HepG2 (cell line): Measurements from ENCODE around the gene SLCO1C1. TPM values are rescaled to one million over a fixed set of nuclear protein-coding genes. Genes with fewer than 3 reads are reported as not detected.

Experiments used
- ATAC-seq: fragments of 200-7000 bp; cut with Tn5 transposase; 3 replicates; pipeline ENCODE4 v1.9.1; 2020; ENCODE audit warnings: mild to moderate bottlenecking, moderate library complexity
- BruUV-seq: library from RNA; stranded (reverse); fragments of 400-500 nt; replicated peaks from 2 replicates; lab custom pipeline; 2021; lab: Mats Ljungman, UMichigan
- CTCF ChIA-PET: fragments of 300-600 bp; formaldehyde crosslinking; extraction: SDS; loops from one replicate; lab custom pipeline; 2021; ENCODE audit warnings: low total read pairs, inconsistent platforms, low intra/inter-chr PET ratio; lab: Yijun Ruan, JAX
- POLR2A ChIA-PET: fragments of 350-600 bp; sonication (Branson Sonifier 250); formaldehyde crosslinking; loops from one replicate; lab custom pipeline; 2020; ENCODE audit warnings: antibody characterized with exemption, inconsistent platforms; lab: Yijun Ruan, JAX
- DNase-seq: peaks from one replicate; pipeline ENCODE4 v3.0.0-alpha.2; 2015; ENCODE audit warnings: low spot score
- FAIRE-seq: peaks from 3 replicates; lab custom pipeline; 2011; peaks lifted over from hg19 to GRCh38; lab: Jason Lieb, UNC
- H2AFZ ChIP-seq: one replicate; pipeline ENCODE4 v1.6.1; 2011; ENCODE audit warnings: low read length, inconsistent platforms
- H3K27ac ChIP-seq: fragments of 300-600 bp; 3 replicates; pipeline ENCODE4 v1.8.0; 2011; ENCODE audit warnings: mixed run types, mild to moderate bottlenecking, mixed read lengths, low read length, inconsistent platforms; ENCODE audit not compliant: insufficient read depth; ENCODE audit errors: extremely low read length
- H3K27me3 ChIP-seq, 2 experiments: fragments of 200-600 bp in 1 of 2; 2 replicates in 1 of 2; 3 replicates in 1 of 2; pipeline versions ENCODE4 v1.6.0 to v1.8.0; 2011; ENCODE audit warnings: low read length in 2 of 2, mild to moderate bottlenecking in 2 of 2, moderate library complexity in 2 of 2, inconsistent platforms in 1 of 2; ENCODE audit not compliant: insufficient read depth in 2 of 2, control insufficient read depth in 1 of 2
- H3K36me3 ChIP-seq, 2 experiments: fragments of 200-600 bp in 1 of 2; replicated peaks in 1 of 2; 2 replicates in 1 of 2; 3 replicates in 1 of 2; pipeline versions ENCODE4 v1.5.1 to v1.8.0; 2011; ENCODE audit warnings: low read length in 2 of 2, inconsistent platforms in 1 of 2; ENCODE audit not compliant: insufficient read depth in 2 of 2, control insufficient read depth in 1 of 2
- H3K4me1 ChIP-seq: 2 replicates; pipeline ENCODE4 v1.5.1; 2012; ENCODE audit warnings: low read length, inconsistent platforms; ENCODE audit not compliant: insufficient read depth
- H3K4me2 ChIP-seq: 2 replicates; pipeline ENCODE4 v1.6.0; 2011; ENCODE audit warnings: low read depth, low read length, inconsistent platforms
- H3K4me3 ChIP-seq, 3 experiments: fragments of 200-600 bp in 1 of 3; sonication (generic), shearing (Covaris generic) in 1 of 3; replicated peaks in 1 of 3; 2 replicates each; pipeline ENCODE4 v1.5.1; 2011 to 2016; ENCODE audit warnings: low read length in 3 of 3, inconsistent platforms in 2 of 3, low read depth in 2 of 3, mild to moderate bottlenecking in 2 of 3, control low read depth in 1 of 3, mixed read lengths in 1 of 3; ENCODE audit not compliant: insufficient read depth in 1 of 3
- H3K79me2 ChIP-seq: one replicate; pipeline ENCODE4 v1.6.1; 2011; ENCODE audit warnings: low read length, inconsistent platforms; ENCODE audit not compliant: insufficient read depth
- H3K9ac ChIP-seq: 2 replicates; pipeline ENCODE4 v1.6.0; 2011; ENCODE audit warnings: mild to moderate bottlenecking, low read depth, low read length, inconsistent platforms; ENCODE audit not compliant: insufficient read depth
- H3K9me3 ChIP-seq: 2 replicates; pipeline ENCODE4 v1.5.1; 2012; ENCODE audit warnings: mild to moderate bottlenecking, low read length
- H4K20me1 ChIP-seq: 2 replicates; pipeline ENCODE4 v1.6.0; 2011; ENCODE audit warnings: inconsistent platforms, mild to moderate bottlenecking, low read length, moderate library complexity; ENCODE audit not compliant: insufficient read depth
- ATRX ChIP-seq: sonication (generic); formaldehyde crosslinking; IDR thresholded peaks from 2 replicates; pipeline ENCODE4 v1.4.0; 2020; ENCODE audit warnings: missing genetic modification reagents, borderline replicate concordance
- CCAR2 ChIP-seq: fragments of 200-400 bp; formaldehyde crosslinking; optimal IDR thresholded peaks from 2 replicates; pipeline ENCODE3; 2018; ENCODE audit warnings: low read depth, mild to moderate bottlenecking, low read length, moderate library complexity
- HDAC1 ChIP-seq: sonication (generic); formaldehyde crosslinking; IDR thresholded peaks from 2 replicates; pipeline ENCODE4 v1.5.1; 2020; ENCODE audit warnings: mild to moderate bottlenecking, missing genetic modification reagents
- PAX8 ChIP-seq: sonication (generic); formaldehyde crosslinking; IDR thresholded peaks from 2 replicates; pipeline ENCODE4 v1.8.0; 2022; ENCODE audit warnings: mild to moderate bottlenecking, missing genetic modification reagents, borderline replicate concordance
- ZNF761 ChIP-seq: sonication (generic); formaldehyde crosslinking; conservative IDR thresholded peaks from 2 replicates; pipeline ENCODE4 v1.4.0; 2020; ENCODE audit warnings: mild to moderate bottlenecking, missing genetic modification reagents
- WGBS: methylation state at CpG from one replicate; pipeline ENCODE4 v1.1.6; 2017; ENCODE audit warnings: low lambda C conversion rate; 5-methylcytosine and 5-hydroxymethylcytosine counted together
- in situ Hi-C: cut with HindIII; loops from 2 replicates; pipeline ENCODE4 v1.10.0; 2017; ENCODE audit warnings: low pct_unique_long_range_greater_than_20kb; ENCODE audit not compliant: extremely low pct_ligation_motif_present
- intact Hi-C: fragments of 100-400 bp; cut with micrococcal nuclease; formaldehyde crosslinking; loops from one replicate; pipeline ENCODE4 v1.10.0; 2022; ENCODE audit not compliant: unreplicated experiment
- polyA plus RNA-seq, 8 experiments: library from polyadenylated mRNA; depleted of rRNA in 3 of 8; stranded (reverse) in 7 of 8; unstranded in 1 of 8; fragments of >200 nt; fragmentation: Illumina TruSeq in 4 of 8; extraction: Trizol in 4 of 8; gene quantifications; 2 replicates each; pipeline versions ENCODE4 v1.2.1 to v1.2.3, GENCODE V29; 2011 to 2016; ENCODE audit warnings: low read depth in 4 of 8, missing spikeins in 1 of 8, mixed read lengths in 1 of 8; ENCODE audit not compliant: insufficient read depth in 1 of 8
- total RNA-seq, 5 experiments: library from RNA; depleted of rRNA; stranded (reverse); fragments of >200 nt; fragmentation: Illumina TruSeq; extraction: Trizol; gene quantifications; 2 replicates each; pipeline ENCODE4 v1.2.3, GENCODE V29; 2016; ENCODE audit warnings: low read depth in 1 of 5
- TF ChIP-seq, protein P1 (sequence below): sonication (generic); formaldehyde crosslinking; IDR thresholded peaks from 2 replicates; pipeline ENCODE4 v1.4.0; 2020; ENCODE audit warnings: missing genetic modification reagents
- TF ChIP-seq, protein P2 (sequence below): sonication (generic); formaldehyde crosslinking; IDR thresholded peaks from 2 replicates; pipeline ENCODE4 v1.5.1; 2020; ENCODE audit warnings: missing genetic modification reagents, mild to moderate bottlenecking, borderline replicate concordance
- TF ChIP-seq, protein P3 (sequence below): sonication (generic); formaldehyde crosslinking; IDR thresholded peaks from 2 replicates; pipeline ENCODE4 v1.4.0; 2020; ENCODE audit warnings: missing genetic modification reagents
- TF ChIP-seq, protein P4 (sequence below): sonication (generic); formaldehyde crosslinking; conservative IDR thresholded peaks from 2 replicates; pipeline ENCODE4 v1.4.0; 2020; ENCODE audit warnings: missing genetic modification reagents
- TF ChIP-seq, protein P5 (sequence below): sonication (generic); formaldehyde crosslinking; IDR thresholded peaks from 2 replicates; pipeline ENCODE4 v1.9.0; 2021; ENCODE audit warnings: missing genetic modification reagents, borderline replicate concordance

Gene SLCO1C1
- total and polyA plus RNA-seq, 2 of the 13 experiments (the other 11 are each of a cell fraction or from before 2014, with no cell fraction given) = not detected

DNA sequence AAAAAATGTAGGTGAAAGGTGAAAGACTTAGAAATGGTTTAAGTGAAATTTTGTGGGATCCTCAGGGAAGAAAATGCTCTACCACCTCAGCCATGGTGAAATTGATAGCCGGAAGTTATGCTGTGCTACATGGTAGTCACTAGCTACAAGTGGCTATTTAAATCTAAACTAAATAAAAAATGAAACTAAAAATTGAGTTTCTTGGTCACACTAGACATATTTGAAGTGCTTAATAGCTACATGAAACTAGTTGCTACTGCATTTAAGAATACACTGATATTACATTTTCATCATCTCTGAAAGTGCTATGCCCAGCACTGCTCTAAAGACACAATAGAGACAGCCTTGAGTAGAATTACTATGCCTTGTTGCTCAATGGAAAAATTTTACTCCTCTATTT lies 105.0 kb downstream of the SLCO1C1 start:
- no peak overlapping the region for H3K4me3 ChIP-seq
- DNase-seq = no peak
- no peak overlapping the region for H3K9ac ChIP-seq
- 47% methylated on average over 1 of the region's 1 CpG for WGBS
- FAIRE-seq = no peak
- H3K4me1 ChIP-seq = no peaks in the 10 kb centered on the region
- no peaks in the 10 kb centered on the region for H3K27me3 ChIP-seq
- in situ Hi-C loops = loop anchor here (25.0 kb wide), 1 partner anchor 338 kb away; no protein-coding TSS in a partner anchor
- no peaks in the 10 kb centered on the region for H3K36me3 ChIP-seq
- no peak overlapping the region for H2AFZ ChIP-seq
- no peak overlapping the region for H3K4me2 ChIP-seq
- H3K79me2 ChIP-seq = no peaks in the 10 kb centered on the region
- no peaks in the 10 kb centered on the region for H3K9me3 ChIP-seq
- no peak overlapping the region for H3K27ac ChIP-seq
- TF ChIP-seq, protein P1, sequence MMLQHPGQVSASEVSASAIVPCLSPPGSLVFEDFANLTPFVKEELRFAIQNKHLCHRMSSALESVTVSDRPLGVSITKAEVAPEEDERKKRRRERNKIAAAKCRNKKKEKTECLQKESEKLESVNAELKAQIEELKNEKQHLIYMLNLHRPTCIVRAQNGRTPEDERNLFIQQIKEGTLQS (CRISPR knock-in tag) = no peak
- TF ChIP-seq CCAR2 (no peak), ZNF761 (no peak), ATRX (CRISPR knock-in tag) (no peak), HDAC1 (no peak), PAX8 (CRISPR knock-in tag) (no peak)
- TF ChIP-seq, protein P2, sequence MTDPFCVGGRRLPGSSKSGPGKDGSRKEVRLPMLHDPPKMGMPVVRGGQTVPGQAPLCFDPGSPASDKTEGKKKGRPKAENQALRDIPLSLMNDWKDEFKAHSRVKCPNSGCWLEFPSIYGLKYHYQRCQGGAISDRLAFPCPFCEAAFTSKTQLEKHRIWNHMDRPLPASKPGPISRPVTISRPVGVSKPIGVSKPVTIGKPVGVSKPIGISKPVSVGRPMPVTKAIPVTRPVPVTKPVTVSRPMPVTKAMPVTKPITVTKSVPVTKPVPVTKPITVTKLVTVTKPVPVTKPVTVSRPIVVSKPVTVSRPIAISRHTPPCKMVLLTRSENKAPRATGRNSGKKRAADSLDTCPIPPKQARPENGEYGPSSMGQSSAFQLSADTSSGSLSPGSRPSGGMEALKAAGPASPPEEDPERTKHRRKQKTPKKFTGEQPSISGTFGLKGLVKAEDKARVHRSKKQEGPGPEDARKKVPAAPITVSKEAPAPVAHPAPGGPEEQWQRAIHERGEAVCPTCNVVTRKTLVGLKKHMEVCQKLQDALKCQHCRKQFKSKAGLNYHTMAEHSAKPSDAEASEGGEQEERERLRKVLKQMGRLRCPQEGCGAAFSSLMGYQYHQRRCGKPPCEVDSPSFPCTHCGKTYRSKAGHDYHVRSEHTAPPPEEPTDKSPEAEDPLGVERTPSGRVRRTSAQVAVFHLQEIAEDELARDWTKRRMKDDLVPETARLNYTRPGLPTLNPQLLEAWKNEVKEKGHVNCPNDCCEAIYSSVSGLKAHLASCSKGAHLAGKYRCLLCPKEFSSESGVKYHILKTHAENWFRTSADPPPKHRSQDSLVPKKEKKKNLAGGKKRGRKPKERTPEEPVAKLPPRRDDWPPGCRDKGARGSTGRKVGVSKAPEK = no peak
- TF ChIP-seq, protein P3, sequence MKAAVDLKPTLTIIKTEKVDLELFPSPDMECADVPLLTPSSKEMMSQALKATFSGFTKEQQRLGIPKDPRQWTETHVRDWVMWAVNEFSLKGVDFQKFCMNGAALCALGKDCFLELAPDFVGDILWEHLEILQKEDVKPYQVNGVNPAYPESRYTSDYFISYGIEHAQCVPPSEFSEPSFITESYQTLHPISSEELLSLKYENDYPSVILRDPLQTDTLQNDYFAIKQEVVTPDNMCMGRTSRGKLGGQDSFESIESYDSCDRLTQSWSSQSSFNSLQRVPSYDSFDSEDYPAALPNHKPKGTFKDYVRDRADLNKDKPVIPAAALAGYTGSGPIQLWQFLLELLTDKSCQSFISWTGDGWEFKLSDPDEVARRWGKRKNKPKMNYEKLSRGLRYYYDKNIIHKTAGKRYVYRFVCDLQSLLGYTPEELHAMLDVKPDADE (CRISPR knock-in tag) = no peak
- TF ChIP-seq, protein P4, sequence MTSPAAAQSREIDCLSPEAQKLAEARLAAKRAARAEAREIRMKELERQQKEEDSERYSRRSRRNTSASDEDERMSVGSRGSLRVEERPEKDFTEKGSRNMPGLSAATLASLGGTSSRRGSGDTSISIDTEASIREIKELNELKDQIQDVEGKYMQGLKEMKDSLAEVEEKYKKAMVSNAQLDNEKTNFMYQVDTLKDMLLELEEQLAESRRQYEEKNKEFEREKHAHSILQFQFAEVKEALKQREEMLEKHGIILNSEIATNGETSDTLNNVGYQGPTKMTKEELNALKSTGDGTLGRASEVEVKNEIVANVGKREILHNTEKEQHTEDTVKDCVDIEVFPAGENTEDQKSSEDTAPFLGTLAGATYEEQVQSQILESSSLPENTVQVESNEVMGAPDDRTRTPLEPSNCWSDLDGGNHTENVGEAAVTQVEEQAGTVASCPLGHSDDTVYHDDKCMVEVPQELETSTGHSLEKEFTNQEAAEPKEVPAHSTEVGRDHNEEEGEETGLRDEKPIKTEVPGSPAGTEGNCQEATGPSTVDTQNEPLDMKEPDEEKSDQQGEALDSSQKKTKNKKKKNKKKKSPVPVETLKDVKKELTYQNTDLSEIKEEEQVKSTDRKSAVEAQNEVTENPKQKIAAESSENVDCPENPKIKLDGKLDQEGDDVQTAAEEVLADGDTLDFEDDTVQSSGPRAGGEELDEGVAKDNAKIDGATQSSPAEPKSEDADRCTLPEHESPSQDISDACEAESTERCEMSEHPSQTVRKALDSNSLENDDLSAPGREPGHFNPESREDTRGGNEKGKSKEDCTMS (CRISPR knock-in tag) = no peak
- TF ChIP-seq, protein P5, sequence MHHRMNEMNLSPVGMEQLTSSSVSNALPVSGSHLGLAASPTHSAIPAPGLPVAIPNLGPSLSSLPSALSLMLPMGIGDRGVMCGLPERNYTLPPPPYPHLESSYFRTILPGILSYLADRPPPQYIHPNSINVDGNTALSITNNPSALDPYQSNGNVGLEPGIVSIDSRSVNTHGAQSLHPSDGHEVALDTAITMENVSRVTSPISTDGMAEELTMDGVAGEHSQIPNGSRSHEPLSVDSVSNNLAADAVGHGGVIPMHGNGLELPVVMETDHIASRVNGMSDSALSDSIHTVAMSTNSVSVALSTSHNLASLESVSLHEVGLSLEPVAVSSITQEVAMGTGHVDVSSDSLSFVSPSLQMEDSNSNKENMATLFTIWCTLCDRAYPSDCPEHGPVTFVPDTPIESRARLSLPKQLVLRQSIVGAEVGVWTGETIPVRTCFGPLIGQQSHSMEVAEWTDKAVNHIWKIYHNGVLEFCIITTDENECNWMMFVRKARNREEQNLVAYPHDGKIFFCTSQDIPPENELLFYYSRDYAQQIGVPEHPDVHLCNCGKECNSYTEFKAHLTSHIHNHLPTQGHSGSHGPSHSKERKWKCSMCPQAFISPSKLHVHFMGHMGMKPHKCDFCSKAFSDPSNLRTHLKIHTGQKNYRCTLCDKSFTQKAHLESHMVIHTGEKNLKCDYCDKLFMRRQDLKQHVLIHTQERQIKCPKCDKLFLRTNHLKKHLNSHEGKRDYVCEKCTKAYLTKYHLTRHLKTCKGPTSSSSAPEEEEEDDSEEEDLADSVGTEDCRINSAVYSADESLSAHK (CRISPR knock-in tag) = no peak
- CTCF ChIA-PET = no interaction called here
- no peaks in the 10 kb centered on the region for H4K20me1 ChIP-seq
- POLR2A ChIA-PET = no interaction called here
- intact Hi-C loops = no loop called here
- no peak for ATAC-seq
- no TSS peak for BruUV-seq
